NCI-H2227 treated with DMSO at 0.1 percent for 48 hours (cell line): ENCODE data around the gene ADIPOR1.
"Not testable (repeated sequence)": the region's sequence is repeated elsewhere in the genome, so short reads cannot be mapped to it uniquely, and the experiment has no call there.

ENCODE experiments used
- DNase-seq: peaks from one replicate; lab custom pipeline; 2025; lab: John Stamatoyannopoulos, UW

Gene ADIPOR1, protein sequence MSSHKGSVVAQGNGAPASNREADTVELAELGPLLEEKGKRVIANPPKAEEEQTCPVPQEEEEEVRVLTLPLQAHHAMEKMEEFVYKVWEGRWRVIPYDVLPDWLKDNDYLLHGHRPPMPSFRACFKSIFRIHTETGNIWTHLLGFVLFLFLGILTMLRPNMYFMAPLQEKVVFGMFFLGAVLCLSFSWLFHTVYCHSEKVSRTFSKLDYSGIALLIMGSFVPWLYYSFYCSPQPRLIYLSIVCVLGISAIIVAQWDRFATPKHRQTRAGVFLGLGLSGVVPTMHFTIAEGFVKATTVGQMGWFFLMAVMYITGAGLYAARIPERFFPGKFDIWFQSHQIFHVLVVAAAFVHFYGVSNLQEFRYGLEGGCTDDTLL

DNA sequence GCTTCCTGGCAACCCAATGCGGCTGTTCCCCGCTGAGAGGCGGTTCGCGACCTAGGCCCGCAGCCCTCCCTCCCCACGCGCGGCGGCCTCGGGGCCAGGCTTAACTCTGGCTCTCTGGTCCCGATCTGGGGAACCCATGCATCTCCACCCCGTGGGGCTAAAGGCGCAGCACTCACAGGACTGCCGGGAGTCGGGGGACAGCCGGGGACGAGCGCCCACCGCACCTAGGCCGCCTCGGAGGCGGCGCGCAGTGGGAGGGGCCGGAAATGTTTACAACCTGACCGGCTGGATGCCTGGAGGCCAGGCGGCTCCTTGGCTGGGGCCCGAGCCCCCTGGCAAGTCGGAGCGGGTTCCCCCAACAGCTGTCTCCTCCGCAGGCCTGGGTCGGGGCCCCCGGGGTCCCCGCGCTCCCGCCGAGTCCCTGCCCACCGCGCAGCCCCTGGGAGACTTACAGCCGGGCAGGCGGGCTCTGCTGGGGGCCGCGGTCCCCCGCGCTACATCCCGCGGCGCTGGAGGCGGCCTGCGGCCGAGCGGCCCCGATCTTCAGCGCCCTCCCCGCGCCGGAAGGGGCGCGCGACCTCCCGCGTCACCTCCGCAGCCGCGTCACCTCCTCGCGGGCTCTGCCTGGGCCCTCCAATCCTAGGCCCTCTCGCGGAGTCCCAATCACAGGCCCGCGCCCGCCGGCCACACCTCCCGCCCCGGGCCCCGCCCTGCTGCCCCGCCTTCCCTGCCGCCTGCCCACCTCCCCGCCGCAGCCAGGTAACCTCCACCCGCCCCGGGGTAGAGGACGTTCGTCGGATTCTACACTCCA is at the start of gene ADIPOR1:
Gene ADIPOR1, minus strand, starts transcription at position 580 of the 811 bp plus-strand sequence. CDS start 7,242 bp downstream, outside the sequence.
- DNase-seq, result peak; percentile 68

DNA sequence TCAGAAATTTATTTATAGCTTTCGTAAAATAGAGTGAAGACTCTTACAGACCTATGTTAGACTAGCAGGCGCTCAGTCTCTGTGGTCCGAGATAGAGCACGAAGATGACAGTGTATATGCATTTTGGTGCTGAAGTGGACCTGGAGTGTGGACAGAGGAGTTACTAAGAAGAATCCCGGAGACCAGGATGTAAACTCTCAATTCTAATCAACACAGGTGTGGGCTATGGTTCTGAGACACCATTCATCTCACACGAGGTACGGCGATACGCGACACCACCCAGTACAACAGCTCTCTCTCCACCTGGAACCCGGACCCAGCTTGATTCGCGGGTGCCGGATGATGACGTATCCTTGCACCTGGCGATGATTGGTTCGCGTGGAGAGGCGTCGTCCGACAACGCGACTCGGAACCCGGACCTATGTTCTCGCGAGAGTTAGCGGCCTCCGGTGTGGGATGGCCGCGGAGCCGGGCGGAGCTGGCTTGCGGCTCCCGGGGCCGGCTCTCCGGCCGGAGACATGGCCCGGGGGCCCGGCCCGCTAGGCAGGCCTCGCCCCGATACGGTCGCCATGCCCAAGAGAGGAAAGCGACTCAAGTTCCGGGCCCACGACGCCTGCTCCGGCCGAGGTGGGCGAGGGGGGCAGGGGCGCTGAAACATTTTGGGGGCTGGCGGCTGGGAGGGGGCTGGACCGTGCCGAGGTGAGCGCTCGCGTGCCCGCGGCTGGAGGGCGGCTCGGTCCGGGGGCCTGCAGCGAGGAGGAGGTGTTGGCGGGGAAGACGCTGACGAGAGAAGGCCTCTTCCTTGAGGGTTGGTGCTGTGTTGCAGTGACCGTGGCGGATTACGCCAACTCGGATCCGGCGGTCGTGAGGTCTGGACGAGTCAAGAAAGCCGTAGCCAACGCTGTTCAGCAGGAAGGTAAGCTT is 49.1 kb upstream of the ADIPOR1 start, which contains the start of gene TMEM183A:
Gene TMEM183A, plus strand, starts transcription at position 427 of the 924 bp plus-strand sequence. Its CDS starts 92 bp downstream, at position 519.
- DNase-seq, result peak; percentile 90

DNA sequence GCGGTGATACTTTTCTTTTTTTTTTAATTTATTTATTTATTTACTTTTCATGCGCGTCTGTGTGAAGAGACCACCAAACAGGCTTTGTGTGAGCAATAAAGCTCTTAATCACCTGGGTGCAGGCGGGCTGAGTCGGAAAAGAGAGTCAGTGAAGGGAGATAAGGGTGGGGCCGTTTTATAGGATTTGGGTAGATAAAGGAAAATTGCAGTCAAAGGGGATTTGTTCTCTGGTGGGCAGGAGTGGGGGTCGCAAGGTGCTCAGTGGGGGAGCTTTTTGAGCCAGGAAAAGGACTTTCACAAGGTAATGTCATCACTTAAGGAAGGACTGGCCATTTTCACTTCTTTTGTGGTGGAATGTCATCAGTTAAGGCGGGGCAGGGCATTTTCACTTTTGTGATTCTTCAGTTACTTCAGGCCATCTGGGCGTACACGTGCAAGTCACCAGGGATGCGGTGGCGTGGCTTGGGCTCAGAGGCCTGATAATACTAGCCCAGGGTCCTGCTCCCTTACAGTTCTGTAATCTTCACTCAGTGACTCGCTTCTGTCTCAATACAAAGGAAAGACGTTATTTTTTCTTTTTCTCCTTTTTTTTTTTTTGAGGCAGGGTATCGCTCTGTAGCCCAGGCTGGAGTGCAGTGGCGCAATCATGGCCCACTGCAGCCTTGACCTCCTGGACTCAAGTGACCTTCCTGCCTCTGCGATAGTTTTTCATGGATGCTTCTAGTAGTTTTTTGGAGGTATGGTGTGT is 47.5 kb upstream of the ADIPOR1 start:
- DNase-seq, result not testable (repeated sequence)

DNA sequence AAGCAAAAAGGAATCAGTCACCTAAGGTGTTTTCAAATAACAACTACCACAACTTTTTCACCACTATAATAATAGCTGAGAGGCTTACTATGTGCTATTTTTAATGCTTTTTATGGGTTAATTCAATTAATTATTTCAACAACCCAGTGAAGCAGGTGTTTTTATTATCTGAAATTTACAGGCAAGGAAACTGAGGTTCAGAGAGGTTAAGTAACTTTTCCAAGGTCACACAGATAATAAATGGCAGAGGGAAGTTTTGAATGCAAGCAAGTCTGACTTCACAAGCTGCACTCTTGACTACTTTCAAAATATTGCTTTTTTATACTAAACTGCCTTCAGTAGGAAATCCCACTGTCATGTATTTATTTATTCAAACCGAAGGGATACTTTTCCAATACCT is 44.8 kb upstream of the ADIPOR1 start:
- DNase-seq, result no peak

DNA sequence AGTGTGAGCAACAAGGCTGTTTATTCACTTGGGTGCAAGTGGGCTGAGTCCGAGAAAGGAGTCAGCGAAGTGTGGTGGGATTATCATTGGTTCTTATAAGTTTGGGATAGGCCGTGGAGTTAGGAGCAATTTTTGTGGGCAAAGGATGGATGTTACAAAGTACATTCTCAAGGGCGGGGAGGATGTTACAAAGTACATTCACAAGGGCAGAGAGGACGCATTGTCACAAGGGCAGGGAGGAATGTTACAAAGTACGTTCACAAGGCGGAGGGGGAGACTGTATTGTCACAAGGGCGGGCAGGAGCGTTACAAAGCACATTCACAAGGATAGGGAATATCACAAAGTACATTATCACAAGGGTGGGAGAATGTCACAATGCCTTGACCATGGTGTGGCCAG is 43.9 kb upstream of the ADIPOR1 start:
- DNase-seq, result no peak

DNA sequence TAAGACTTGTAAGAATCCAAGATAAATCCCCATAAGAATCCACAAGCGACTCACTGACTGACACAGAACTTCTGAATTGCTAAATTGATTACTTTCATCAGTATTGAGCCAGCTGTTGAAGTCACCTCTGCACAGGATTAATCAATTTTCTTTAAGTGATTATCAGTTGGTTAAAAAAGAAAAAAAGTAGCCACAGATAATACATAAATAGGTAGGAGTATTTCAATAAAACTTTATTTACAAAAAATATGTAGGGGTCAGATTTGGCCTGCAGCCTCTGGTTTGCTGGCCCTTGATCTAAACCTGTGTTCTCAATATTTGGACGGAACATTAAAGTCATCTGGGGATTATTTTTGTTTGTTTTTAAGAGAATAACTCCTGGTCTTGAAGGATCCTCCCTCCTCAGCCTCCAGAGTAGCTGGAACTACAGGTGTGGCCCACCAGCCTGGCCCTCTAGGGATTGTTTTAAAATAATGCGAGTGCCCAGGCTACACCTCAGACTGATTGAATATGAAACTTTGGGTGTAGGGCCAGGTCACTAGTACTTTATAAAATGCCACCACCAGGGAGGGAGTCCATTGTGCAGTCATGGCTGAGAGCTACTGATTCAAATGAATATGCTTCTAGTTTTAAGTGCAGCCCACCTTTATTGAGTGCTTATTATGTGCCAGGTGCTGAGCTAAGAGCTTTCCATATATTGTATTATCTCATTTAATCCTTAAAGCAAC is 42.3 kb upstream of the ADIPOR1 start:
- no peak for DNase-seq

DNA sequence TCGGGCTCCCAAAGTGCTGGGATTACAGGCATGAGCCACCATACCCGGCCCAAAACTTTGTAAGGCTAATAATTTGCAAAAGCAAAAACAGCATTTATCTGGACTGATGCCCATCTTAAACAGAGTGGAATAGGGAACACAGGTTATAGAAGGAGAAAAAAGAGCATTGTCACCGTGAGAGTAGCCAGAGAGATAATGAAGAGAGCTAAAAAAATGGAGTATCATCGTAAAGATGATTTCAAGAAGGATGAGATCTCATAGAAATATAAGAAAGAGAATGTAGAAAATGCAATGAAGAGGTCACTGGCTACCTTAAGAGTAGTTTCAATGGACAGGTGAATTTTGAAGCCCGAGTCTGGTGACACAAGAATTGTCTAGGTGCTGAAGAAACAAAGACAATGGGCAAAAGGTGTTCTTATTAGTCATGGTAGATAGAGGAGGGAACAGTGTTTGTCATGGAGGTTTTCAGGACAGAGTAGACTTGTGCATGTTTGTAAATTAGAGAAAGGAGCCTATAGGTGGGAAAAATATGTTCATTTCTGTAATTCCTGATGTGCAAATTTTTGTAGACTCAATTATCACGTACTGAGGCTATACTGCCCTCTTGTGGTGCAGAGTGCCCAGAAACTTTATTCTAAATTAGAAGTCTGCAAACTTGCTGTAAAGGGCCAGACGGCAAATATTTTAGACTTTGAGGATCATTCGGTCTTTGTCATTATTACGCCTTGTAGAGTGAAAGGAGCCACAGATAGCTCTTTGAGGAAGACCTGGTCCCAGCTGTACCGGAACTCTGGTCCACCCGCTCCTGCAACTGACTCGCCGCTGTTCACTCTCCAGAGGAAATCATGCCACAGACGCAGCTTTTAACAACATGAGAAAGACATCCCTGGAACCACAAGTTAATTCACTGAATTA is 41.0 kb upstream of the ADIPOR1 start:
- DNase-seq, result peak; percentile 40

DNA sequence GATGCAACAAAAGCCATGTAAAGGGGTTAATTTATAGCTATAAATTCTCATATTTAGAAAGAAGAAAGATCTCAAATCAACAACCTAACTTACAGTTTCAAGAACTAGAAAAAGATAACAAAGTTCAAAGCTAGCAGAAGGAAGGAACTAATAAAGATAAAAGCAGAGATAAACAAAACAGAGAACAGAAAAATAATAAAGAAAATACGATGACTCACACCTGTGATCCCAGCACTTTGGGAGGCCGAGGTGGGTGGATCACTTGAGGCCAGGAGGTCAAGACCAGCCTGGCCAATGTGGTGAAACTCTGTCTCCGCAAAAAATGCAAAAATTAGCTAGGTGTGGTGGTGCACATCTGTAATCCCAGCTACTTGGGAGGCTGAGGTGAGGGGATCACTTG is 36.6 kb upstream of the ADIPOR1 start:
- DNase-seq, result no peak

DNA sequence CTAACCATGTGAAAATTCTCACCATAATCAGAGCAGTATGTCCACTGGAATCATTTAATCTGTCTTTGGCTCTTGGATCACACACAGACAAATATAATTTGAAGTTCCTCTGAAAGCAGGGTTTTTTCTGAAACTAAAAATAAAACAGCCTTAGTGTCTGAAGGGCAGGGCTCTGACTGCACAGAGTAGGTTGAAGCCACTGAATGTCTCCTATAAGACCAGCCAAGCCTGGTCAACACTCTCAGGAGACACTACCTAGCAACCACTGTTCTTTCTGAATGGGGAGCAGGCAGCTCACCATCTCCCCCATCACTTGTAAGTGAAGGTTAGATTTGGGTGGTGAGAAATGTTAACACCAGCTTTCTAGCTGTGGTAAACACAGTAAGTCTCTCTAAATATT is 33.0 kb upstream of the ADIPOR1 start:
- no peak for DNase-seq

DNA sequence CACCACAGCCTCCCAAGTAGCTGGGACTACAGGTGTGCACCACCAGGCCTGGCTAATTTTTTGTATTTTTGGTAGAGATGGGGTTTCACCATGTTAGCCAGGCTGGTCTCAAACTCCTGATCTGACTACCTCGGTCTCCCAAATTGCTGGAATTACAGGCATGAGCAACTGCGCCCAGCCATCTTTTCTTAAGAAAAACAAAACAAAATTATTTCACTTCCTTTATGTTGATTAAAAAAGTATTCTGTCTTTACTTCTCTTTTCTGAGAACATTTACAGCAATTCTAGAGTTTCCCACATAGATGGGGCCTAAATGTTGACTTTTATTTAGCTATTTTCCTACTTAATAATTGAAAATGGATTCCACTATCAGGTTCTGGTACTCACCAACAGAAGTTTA is 31.8 kb upstream of the ADIPOR1 start:
- DNase-seq, result no peak

DNA sequence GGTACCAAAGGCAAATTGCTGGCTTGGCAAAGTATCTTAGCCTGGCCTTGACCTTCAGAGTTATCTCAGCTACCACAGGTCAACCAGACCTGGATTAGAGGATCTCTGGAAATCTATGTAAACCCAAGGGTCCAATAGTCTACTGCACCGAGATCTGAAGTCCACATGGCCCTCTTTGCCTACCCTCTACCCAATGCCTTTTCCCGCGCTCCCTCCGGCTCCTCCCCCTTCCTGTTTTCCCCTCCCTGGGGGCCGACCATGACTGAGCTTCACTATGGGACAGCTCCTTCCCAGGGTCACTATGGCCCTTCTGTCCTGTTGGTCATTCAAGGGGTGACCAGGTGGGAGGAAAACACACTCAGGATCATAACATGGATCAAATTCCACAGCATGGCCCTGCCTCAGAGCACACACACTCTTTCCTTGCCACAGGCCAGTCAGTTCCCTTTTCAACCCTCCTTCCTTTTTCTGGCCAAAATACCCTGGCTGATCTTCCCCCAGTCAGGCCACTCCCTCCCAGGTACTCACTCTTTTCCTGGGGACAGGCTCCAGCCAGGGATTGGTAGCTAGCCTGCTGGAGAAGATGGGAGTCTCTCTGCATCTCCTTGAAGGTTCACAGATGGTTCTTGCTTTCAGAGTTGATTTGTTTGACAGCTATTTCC is 29.9 kb upstream of the ADIPOR1 start:
- DNase-seq, result no peak

DNA sequence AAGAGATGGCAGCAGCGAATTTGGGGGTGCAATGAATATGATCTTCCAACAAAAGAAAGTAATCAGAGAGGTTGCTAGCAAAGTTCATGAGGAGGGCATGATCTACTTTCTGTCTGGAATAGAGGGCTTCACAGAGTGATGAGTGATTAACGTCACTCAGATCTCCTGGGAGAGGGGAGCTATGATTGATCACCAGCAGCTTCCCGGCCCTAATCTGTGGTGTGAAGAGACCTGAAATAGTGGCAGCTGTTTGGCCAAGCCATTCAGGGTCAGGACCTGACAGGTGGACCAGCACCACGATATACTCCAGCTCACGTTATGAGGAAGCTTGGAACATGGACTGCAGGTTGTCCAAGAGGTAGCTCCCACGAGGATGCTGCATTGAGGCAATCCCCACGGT is 29.1 kb upstream of the ADIPOR1 start:
- no peak for DNase-seq

DNA sequence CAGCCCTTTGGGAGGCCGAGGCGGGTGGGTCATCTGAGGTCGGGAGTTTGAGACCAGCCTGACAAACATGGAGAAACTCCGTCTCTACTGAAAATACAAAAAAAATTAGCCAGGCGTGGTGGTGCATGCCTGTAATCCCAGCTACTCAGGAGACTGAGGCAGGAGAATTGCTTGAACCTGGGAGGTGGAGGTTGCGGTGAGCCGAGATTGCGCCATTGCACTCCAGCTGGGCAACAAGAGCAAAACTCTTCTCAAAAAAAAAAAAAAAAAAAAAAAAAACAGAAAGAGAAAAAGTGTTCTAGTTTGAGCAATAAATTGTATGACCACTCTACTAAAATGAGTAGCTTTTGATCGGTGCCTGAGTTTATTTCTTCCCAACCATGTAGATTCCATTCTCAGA is 28.0 kb upstream of the ADIPOR1 start:
- not testable (repeated sequence) for DNase-seq

DNA sequence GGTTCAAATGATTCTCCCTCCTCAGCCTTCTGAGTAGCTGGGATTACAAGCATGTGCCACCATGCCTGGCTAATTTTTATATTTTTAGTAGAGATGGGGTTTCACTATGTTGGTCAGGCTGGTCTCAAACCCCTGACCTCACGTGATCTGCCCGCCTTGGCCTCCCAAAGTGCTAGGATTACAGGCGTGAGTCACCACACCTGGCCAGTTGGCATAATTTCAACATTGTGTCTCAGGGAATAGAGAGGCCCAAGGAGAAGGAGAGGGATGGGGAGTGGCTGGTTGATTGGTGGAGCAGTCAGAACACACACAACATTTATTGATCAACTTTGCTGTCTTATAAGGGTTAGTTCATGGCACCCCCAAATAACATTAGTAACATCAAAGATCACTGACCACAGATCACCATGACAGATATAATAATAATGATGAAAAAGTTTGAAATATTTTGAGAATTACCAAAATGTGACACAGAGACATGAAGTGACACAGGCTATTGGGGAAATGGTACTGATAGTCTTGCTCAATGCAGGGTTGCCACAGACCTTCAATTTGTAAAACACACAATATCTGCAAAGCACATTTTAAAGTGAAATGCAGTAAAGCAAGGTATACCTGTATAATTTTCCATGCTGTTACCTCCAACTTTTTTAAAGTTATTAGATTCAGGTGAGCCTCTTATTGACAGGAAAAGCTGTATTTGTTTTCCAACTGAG is 24.8 kb upstream of the ADIPOR1 start:
- no peak for DNase-seq

DNA sequence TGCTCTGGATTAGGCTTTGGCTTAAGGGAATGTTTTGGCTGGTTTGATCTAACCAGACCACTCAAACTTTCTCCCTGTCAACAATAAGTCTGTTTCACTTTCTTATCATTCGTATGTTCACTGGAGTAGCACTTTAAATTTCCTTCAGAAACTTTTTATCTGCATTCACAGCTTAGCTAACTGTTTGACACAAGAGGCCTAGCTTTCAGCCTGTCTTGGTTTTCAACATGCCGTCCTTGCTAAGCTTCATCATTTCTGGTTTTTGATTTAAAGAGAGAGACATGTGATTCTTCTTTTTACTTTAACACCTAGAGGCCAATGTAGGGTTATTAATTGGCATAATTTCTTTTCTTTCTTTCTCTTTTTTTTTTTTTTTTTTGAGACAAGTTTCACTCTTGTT is 23.8 kb upstream of the ADIPOR1 start:
- no peak for DNase-seq

DNA sequence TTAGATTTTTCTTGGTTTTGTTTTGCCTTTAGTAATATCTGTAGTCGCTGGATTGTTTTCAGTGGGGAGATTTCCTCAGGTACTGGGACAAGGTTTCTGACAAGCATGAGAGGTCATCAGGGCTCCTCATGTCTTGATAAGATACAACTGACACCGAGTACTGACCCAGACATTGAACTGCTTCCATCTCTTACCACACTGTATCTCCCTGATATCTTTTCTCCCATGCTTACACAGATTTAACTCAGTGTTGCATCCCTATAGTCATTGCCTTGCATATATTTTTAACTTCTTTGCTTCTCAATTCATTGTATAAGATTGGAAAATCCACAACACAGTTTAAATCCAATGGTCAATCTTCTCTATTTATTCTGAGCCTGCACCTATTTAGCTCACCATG is 21.3 kb upstream of the ADIPOR1 start:
- no peak for DNase-seq

DNA sequence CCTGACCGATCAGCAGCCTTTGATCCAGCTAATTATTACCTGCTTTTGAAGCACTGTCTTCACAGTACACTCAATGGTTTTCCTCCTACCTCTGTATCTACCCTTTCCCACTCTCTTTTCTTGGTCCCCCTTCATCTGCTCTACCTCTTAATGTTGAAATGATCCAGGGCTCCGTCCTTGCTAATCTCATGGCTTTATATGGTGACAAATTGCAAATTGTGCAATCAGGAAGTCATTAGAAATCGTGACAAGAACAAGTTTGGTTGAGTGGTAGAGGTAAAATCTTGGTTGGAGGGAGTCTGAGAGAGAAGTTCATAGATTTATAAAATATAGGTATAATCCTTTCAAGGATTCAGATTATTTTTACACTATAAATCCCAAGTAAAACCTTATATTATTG is 18.5 kb upstream of the ADIPOR1 start:
- DNase-seq, result no peak

DNA sequence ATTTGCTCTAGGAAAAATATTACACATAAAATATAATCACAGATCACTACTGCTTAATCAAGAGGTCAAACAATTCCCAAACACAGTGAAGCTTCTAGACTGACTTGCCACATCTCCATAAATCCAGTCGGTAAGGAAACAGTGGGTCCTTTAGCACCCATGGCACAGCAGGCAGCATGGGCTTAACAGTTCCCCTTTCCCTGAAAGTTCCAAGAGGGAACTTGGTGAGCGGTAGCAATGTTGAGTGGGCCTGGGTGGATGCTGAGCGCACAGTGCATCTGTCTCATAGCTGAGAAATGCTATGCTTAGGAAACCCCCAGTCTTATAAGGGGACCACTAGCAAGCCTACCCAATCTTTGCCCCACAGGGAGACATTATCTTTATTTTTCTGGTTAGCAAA is 16.7 kb upstream of the ADIPOR1 start:
- no peak for DNase-seq
